H9 (cell line): ENCODE results near the gene RFT1. TPM values are rescaled to one million over a fixed set of nuclear protein-coding genes. Genes with fewer than 3 reads are reported as not detected.

ENCODE experiments used
- DNase-seq: peaks from one replicate; pipeline ENCODE4 v3.0.0-alpha.2; 2017
- H2AFZ ChIP-seq: one replicate; pipeline ENCODE4 v1.6.1; 2013; ENCODE audit warnings: mild to moderate bottlenecking, low read length, control low read depth, moderate library complexity
- H2AK5ac ChIP-seq: 2 replicates; pipeline ENCODE4 v1.6.1; 2013; ENCODE audit warnings: low read length, control low read depth, mixed read lengths; ENCODE audit not compliant: insufficient read length
- H2BK120ac ChIP-seq: one replicate; pipeline ENCODE4 v1.6.1; 2013; ENCODE audit warnings: low read depth, mild to moderate bottlenecking, low read length, control low read depth, inconsistent platforms; ENCODE audit not compliant: poor library complexity, severe bottlenecking
- H2BK12ac ChIP-seq: 2 replicates; pipeline ENCODE4 v1.6.1; 2013; ENCODE audit warnings: low read length, control low read depth, mixed read lengths, low read depth; ENCODE audit not compliant: insufficient read length
- H2BK15ac ChIP-seq: 2 replicates; pipeline ENCODE4 v1.6.1; 2013; ENCODE audit warnings: low read depth, low read length, control low read depth
- H2BK20ac ChIP-seq: one replicate; pipeline ENCODE4 v1.6.1; 2013; ENCODE audit warnings: low read depth, mild to moderate bottlenecking, low read length, control low read depth, inconsistent platforms; ENCODE audit not compliant: poor library complexity, severe bottlenecking
- H2BK5ac ChIP-seq: 2 replicates; pipeline ENCODE4 v1.6.1; 2013; ENCODE audit warnings: low read length, control low read depth, mixed read lengths; ENCODE audit not compliant: insufficient read length
- H3K14ac ChIP-seq: 2 replicates; pipeline ENCODE4 v1.6.1; 2013; ENCODE audit warnings: low read length, control low read depth; ENCODE audit not compliant: insufficient read depth
- H3K18ac ChIP-seq: 2 replicates; pipeline ENCODE4 v1.6.1; 2013; ENCODE audit warnings: low read depth, mild to moderate bottlenecking, mixed read lengths, low read length, control low read depth; ENCODE audit not compliant: insufficient read length
- H3K23ac ChIP-seq: 2 replicates; pipeline ENCODE4 v1.6.1; 2013; ENCODE audit warnings: low read length, control low read depth, mixed read lengths, low read depth; ENCODE audit not compliant: insufficient read length
- H3K23me2 ChIP-seq: 2 replicates; pipeline ENCODE4 v1.6.1; 2013; ENCODE audit warnings: low read depth, mild to moderate bottlenecking, mixed read lengths, low read length, control low read depth; ENCODE audit not compliant: insufficient read length, poor library complexity, severe bottlenecking
- H3K27ac ChIP-seq: 2 replicates; pipeline ENCODE4 v1.5.1; 2013; ENCODE audit warnings: low read length, control low read depth, mixed read lengths, low read depth; ENCODE audit not compliant: insufficient read length
- H3K27me3 ChIP-seq: 2 replicates; pipeline ENCODE4 v1.6.1; 2013; ENCODE audit warnings: low read length, control low read depth, inconsistent platforms; ENCODE audit not compliant: insufficient read depth
- H3K4ac ChIP-seq: 2 replicates; pipeline ENCODE4 v1.6.1; 2013; ENCODE audit warnings: low read depth, mild to moderate bottlenecking, control low read depth, inconsistent platforms, low read length, moderate library complexity
- H3K4me1 ChIP-seq: 2 replicates; pipeline ENCODE4 v1.6.1; 2013; ENCODE audit warnings: low read length, control low read depth, inconsistent platforms; ENCODE audit not compliant: insufficient read depth
- H3K4me2 ChIP-seq: 2 replicates; pipeline ENCODE4 v1.6.1; 2013; ENCODE audit warnings: low read length, control low read depth, mixed read lengths; ENCODE audit not compliant: insufficient read length, insufficient read depth
- H3K56ac ChIP-seq: 2 replicates; pipeline ENCODE4 v1.6.1; 2013; ENCODE audit warnings: low read depth, mild to moderate bottlenecking, mixed read lengths, low read length, control low read depth; ENCODE audit not compliant: insufficient read length
- H3K79me1 ChIP-seq: 2 replicates; pipeline ENCODE4 v1.6.1; 2013; ENCODE audit warnings: low read depth, mild to moderate bottlenecking, moderate library complexity, low read length, control low read depth, inconsistent platforms; ENCODE audit not compliant: insufficient read depth, poor library complexity, severe bottlenecking
- H3K79me2 ChIP-seq: 2 replicates; pipeline ENCODE4 v1.6.1; 2013; ENCODE audit warnings: low read length, control low read depth, inconsistent platforms; ENCODE audit not compliant: insufficient read depth
- H3K9ac ChIP-seq: 2 replicates; pipeline ENCODE4 v1.6.1; 2013; ENCODE audit warnings: low read length, control low read depth, mixed read lengths; ENCODE audit not compliant: insufficient read length; ENCODE audit errors: extremely low read depth
- H3K9me3 ChIP-seq: one replicate; pipeline ENCODE4 v1.6.1; 2013; ENCODE audit warnings: low read depth, low read length, inconsistent platforms; ENCODE audit not compliant: control insufficient read depth
- H3T11ph ChIP-seq: one replicate; pipeline ENCODE4 v1.6.1; 2013; ENCODE audit warnings: mild to moderate bottlenecking, low read length, control low read depth, inconsistent platforms
- H4K20me1 ChIP-seq: one replicate; pipeline ENCODE4 v1.6.1; 2013; ENCODE audit not compliant: control insufficient read depth, insufficient read length, insufficient read depth
- H4K5ac ChIP-seq: 2 replicates; pipeline ENCODE4 v1.6.1; 2013; ENCODE audit warnings: low read depth, mild to moderate bottlenecking, mixed read lengths, low read length, control low read depth; ENCODE audit not compliant: insufficient read length
- H4K8ac ChIP-seq: replicated peaks from 2 replicates; pipeline ENCODE4 v1.6.1; 2013; ENCODE audit warnings: low read length, control low read depth, mixed read lengths, low read depth; ENCODE audit not compliant: insufficient read length
- H4K91ac ChIP-seq: 2 replicates; pipeline ENCODE4 v1.6.1; 2013; ENCODE audit warnings: low read depth, mild to moderate bottlenecking, moderate library complexity, mixed read lengths, low read length, control low read depth; ENCODE audit not compliant: insufficient read length
- H3K27ac Mint-ChIP-seq, 3 experiments: 2 replicates in 2 of 3; 3 replicates in 1 of 3; pipeline ENCODE4 v1.8.0; 2020 to 2021; ENCODE audit warnings: mixed read lengths in 3 of 3, mild to moderate bottlenecking in 1 of 3, moderate library complexity in 1 of 3
- H3K27me3 Mint-ChIP-seq: 2 replicates; pipeline ENCODE4 v1.8.0; 2021; ENCODE audit warnings: low read depth, mild to moderate bottlenecking, moderate library complexity, mixed read lengths
- H3K36me3 Mint-ChIP-seq, 3 experiments: 2 replicates in 2 of 3; 3 replicates in 1 of 3; pipeline ENCODE4 v1.8.0; 2020 to 2021; ENCODE audit warnings: low read depth in 3 of 3, mixed read lengths in 3 of 3; ENCODE audit not compliant: insufficient read depth in 1 of 3
- H3K4me1 Mint-ChIP-seq, 2 experiments: 2 replicates each; pipeline ENCODE4 v1.8.0; 2020; ENCODE audit warnings: mixed read lengths in 2 of 2
- H3K4me3 Mint-ChIP-seq, 2 experiments: 2 replicates in 1 of 2; 3 replicates in 1 of 2; pipeline ENCODE4 v1.8.0; 2020 to 2021; ENCODE audit warnings: mild to moderate bottlenecking in 2 of 2, mixed read lengths in 2 of 2, moderate library complexity in 1 of 2
- H3K9me3 Mint-ChIP-seq, 2 experiments: 2 replicates in 1 of 2; 3 replicates in 1 of 2; pipeline ENCODE4 v1.8.0; 2020; ENCODE audit warnings: mild to moderate bottlenecking in 2 of 2, mixed read lengths in 2 of 2, moderate library complexity in 1 of 2
- CTCF ChIP-seq: fragments of 200-600 bp; sonication (generic); conservative IDR thresholded peaks from 3 replicates; pipeline ENCODE4 v1.8.0; 2021; ENCODE audit warnings: antibody characterized with exemption, mild to moderate bottlenecking
- WGBS: extraction: QIAGEN DNeasy Blood & Tissue Kit; methylation state at CpG from one replicate; pipeline ENCODE4 v1.1.7; 2013; ENCODE audit warnings: missing lambda C conversion rate, low lambda C conversion rate, mixed read lengths; ENCODE audit not compliant: insufficient read length; ENCODE audit errors: extremely low coverage; 5-methylcytosine and 5-hydroxymethylcytosine counted together
- total RNA-seq: library from RNA; stranded (reverse); gene quantifications from 2 replicates; pipeline ENCODE4 v1.2.1, GENCODE V29; 2021

The RFT1 gene
- total RNA-seq, 1 experiment from 2014 or later, result 24.1 TPM

GRCh38 chr3:53114412-53115074 is 15.7 kb downstream of the RFT1 start:
- no peak overlapping the region for H2BK5ac ChIP-seq
- Mint-ChIP-seq H3K9me3 (no peaks in the 10 kb centered on the region), H3K4me3 (no peak overlapping the region), H3K27me3 (no peaks in the 10 kb centered on the region), H3K4me1 (no peaks in the 10 kb centered on the region; a peak in 1 of 4 replicates), H3K27ac (no peak overlapping the region), H3K36me3 (peaks cover 8 to 27% (median 16%) of the 10 kb centered on the region in 3 experiments; a peak in 6 of 7 replicates)
- H2AK5ac ChIP-seq, result no peak overlapping the region
- no peak overlapping the region for H3K14ac ChIP-seq
- no peak for TF ChIP-seq CTCF
- H3K23me2 ChIP-seq, result no peaks in the 10 kb centered on the region
- no peak overlapping the region for H2BK20ac ChIP-seq
- H3K9ac ChIP-seq, result no peak overlapping the region
- H3K27me3 ChIP-seq, result no peaks in the 10 kb centered on the region
- no peak overlapping the region for H4K5ac ChIP-seq
- H3K4me2 ChIP-seq, result no peak overlapping the region
- H3K9me3 ChIP-seq, result no peaks in the 10 kb centered on the region
- H3K79me2 ChIP-seq, result no peaks in the 10 kb centered on the region
- no peak overlapping the region for H4K91ac ChIP-seq
- no peak overlapping the region for H3K23ac ChIP-seq
- no peak overlapping the region for H3K56ac ChIP-seq
- no peak overlapping the region for H2BK120ac ChIP-seq
- H2AFZ ChIP-seq, result no peak overlapping the region
- H3K79me1 ChIP-seq, result no peaks in the 10 kb centered on the region
- H4K8ac ChIP-seq, result no peak overlapping the region
- no peak overlapping the region for H2BK12ac ChIP-seq
- no peak overlapping the region for H3K27ac ChIP-seq
- WGBS, result no CpG with 5 or more reads among the region's 5 CpGs
- DNase-seq, result no peak
- no peak overlapping the region for H2BK15ac ChIP-seq
- no peak overlapping the region for H3K4ac ChIP-seq
- no peak overlapping the region for H3T11ph ChIP-seq
- no peaks in the 10 kb centered on the region for H4K20me1 ChIP-seq
- H3K18ac ChIP-seq, result no peak overlapping the region
- no peaks in the 10 kb centered on the region for H3K4me1 ChIP-seq
